Stimulated activated CD8-positive, alpha-beta memory T cell treated with anti-CD3 and anti-CD28 coated beads, Interleukin-4, amount 100 ng/mL, for 48 hours (primary cell): ENCODE results near the gene BGN.
A peak's percentile ranks its signal among the peaks of the same experiment; 100 is the strongest.

Experiments used
- DNase-seq: peaks from one replicate; pipeline ENCODE4 v3.0.0-alpha.2; 2020

BGN gene

DNA sequence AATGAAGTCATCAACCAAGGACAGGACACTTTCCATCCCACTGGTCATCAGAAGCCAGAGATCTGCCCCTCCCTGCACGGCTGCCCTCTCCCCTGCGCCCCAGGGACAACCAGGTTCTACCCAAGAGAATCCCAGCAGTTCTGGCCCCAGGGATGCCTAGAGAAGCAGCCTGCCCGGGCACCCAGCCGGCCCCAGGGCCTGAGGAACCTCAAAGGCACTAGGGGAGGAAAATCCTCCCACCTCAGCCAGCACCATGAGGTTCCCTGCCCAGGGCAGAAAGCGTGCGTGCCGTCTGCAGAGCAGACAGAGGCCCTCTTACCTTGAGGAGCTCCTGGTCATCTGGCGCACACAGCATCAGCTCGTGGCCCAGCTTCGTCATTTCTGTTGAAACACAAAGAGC is 32.5 kb upstream of the BGN start:
- no peak for DNase-seq

DNA sequence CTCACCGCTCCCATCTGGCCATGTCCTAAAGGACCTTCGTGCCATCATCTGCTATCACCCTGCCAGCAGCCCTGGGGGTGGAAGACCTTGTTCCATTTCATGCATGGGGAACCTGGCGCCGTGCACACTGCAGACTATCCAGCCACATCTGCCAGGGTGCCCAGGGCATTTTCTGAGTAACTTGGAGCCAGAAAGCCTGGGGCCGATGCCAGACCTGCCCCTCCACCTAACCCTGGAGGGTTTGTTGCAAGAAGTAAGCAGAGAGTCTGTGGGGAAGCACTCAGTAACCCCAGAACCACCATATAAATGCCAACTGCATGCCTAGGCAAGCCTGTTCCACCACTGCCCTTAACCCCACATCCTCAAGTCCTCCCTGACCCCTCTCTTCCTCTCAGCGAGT is 31.7 kb upstream of the BGN start:
- no peak for DNase-seq

DNA sequence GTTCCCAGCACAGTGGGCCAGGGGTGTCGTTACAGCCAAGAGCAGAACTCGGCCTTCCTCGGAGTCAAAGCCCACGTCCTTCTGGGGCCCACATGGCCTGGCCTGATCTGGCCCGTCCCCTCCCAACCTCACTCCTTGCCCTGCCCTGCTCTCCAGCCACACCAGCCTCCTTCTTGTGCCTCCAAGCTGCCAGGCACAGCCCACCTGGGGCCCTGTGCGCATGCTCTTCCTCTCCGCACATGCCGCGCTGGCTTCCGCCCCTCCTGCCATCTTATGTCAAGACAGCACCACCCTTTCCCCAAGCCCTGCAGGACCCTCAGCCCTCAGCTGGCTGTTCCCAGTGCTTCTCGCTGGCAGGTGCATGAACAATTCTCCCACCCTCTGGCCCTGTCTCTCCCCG is 31.2 kb upstream of the BGN start:
- no peak for DNase-seq

DNA sequence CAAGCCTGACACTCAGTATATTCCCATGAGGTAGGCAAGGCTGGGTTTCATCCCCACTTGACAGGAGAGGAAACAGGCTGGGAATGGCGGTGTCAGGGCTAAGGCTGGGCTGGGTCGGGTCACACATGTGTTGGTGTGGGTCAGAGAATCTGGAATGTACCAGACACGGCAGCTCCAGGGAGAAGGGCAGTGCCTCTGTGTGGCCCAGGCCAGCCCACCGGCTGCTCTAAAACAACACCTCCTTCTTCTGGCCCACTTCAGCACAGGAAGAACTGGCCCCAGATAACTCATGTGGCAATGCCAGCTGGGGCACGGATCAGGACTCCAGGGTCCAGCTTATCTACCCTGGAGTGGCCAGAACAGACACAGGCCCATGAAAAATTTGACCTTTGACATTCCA is 30.7 kb upstream of the BGN start:
- no peak for DNase-seq

DNA sequence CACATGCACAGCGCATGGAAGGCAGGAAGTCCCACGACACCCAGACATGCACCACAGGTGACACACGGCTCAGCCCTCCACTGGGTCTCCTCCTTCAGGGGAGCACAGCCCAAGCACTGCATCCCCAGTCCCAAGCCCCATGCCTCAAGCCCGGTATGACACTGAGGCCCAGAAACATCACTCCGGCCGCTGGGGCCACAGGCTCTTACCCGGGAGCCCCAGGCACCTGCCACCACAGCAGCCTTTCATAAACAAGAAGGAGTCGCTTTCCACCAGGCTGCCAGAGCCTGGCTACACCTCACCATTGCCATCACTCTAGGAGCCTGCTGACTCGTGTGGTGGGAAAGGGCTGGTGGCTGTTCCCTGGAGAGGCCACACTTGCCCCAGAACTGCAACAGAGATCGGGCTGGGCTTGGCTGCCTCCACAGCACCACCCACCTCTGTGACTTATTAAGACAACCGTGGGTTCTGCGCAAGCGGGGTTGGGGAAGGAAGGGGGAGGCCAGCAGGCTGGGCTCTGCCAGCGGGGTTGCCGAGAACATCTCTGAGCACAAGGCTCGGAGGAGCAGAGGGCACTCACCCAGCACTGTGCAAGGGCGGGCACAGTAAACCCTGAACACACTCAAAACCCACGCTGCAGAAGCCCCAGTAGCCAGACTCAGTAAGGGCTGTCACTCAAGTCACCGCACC is 28.9 kb upstream of the BGN start:
- no peak for DNase-seq

DNA sequence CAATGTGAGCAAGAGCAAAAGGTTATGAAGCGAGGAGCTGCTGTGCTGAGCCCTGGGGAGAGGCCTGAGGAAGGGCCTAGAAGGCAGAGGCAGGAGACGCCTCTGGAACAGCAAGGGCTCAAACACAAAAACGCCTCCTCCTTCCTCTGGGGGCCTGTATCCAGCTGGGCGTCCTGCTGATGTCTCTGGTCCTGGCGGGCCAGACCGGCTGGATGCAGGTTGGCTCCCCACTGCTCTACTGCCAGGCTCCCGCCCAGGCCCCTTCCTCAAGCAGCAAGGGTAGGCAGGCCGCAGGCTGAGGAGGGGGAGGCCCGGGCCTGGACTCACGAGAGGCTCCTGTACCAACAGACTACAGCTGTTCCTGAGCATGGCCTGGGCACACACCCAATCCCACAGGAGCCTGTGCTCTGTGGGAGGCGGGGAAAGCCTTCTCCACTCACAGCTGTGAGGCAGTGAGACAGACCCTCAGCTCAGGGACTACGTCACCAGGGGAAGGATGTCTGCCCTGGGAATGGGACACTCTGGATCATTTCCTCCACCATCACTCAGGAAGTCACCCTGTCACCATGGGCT is 26.7 kb upstream of the BGN start:
- DNase-seq: no peak

DNA sequence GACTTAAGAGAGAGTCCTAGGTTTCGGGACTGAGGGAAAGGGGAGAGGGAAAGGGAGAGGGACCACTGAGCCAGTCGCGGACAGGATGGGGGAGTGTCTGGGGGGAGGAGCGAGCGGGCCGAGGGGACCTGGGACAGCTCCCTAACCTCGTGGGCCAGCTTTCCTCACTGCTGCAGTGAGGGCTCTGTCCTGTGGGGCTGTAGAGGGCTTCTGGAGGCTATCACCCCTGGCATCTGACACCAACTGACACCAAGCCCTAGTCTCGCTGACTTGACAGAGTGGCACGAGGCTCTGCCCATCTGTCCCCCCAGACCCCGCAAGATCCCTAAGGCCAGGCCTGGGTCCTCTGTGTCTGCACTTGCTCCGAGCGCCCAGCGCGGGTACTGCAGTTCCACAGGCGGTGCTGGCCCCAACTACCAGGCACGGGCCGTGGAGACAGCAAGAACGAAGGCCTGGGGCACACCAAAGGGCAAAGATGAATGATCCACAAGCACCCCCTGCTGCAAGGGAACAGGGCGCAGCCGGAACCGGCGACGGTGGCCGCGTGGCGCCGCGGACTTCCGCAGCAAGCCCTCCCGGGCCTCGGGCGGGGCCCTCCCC is 24.9 kb upstream of the BGN start:
- DNase-seq: peak; percentile 41

DNA sequence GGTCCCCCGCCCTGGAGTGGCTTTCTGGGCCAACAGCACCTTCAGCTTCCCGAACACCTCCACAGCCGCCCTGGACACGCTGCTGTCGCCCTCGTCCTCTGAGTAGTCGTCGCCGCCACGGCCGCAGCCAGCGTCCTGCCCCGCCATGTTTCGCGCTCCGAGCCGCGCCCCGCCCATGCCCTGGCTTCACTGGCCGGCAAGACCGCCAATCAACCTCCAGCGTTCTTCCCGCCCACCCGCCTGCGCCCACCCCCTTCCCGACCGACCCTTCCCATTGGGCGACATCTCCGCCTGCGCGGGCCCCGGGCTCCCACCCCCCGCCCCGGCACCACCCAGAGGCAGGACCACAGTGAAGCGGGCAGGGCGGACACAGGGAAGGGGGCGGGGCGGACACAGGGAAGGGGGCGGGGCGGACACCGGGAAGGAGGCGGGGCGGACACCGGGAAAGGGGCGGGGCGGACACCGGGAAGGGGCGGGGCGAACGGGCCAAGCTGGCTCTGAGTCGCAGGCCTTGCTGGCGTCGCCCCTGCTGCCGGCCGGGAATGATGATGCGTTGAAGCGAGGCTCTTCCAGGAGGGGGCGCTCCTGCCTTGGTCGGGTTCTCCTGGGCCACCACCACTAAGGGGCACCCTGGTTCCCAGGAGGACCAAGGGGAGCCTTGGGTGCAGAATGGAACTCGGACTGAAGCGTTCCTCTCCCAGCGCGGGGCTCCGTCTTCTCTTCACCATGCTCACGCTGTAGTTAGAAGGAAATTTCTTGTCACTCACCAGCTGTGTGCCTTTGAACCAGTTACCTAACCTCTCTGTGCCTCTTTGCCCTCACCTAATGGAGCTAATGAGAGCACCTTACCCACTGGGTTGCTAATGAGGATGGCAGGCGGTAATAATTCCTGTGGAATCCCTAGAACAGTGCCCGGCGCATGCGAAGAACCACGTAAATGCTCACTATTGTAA is 24.1 kb upstream of the BGN start, which contains the start of gene HAUS7:
HAUS7 (minus strand) TSS at position 166 of the 953 bp plus-strand sequence; CDS start at position 147, 19 bp downstream.
- peak; percentile 88 for DNase-seq

DNA sequence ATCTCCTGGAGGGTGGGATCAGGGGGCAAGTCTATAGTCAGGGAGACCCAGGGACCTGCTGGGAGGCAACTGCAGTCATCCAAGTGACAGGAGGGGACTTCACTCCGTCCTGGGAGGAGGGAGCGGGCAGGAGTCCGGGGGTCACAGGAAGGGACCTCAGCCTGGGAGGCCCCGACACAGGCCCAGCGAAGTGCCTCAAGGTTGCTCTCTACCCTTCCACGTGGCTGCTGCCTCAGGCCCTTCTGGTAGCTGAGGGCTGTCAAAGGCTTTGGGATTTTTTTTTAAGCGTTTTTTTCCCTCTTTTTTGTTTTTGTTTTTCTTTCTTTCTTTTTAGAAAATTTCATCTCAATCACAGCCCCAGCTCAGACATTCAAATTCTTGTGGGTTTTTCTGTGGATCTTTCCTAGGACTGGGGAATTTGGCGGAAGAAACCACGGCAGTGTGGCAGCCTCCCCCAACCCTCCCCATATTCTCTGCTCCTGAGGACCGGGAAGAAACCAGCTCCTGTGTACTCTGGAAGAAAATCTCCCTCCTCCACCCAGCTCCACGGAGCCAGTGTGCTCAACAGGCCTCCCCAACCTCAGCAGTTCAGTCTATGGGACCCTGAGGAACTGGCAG is 23.0 kb upstream of the BGN start:
- no peak for DNase-seq

DNA sequence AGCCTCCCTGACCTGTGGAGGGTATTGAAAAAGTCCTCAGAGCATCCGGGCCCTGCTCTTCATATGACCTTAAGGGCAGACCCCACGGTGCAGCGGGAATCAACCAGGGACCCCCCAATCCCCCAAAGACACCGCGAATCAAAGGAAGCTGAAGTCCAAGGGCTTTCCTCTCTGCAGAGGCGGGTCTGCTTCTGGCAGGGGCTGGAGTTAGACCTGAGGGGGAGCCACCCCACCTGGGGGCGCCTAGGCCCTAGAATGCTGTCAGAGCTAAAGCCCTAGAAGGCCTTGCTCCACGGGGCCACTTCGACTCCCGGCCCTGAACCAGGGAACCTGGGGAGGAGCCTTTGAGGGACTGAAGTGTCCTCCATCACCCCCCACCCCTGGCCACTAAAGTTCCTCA is 21.7 kb upstream of the BGN start:
- no peak for DNase-seq

DNA sequence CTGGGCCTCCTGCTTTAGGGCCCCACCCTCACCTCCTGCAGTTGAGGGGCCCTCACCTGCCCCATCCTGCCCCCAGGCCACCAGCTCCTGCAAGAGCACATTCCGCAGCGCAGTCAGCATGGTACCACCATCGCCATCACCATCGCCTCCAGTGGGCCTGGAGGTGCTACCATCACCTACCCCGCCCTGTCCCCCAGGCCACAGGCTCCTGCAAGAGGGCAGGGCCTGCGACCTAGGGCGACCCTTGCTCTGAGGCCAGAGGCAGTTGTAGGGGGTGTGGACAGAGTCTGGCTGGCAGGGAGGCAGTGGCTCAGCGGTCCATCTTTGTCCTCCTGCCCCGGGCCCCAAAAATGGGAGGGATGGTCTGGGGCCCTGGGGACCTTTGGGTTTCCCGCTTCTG is 20.5 kb upstream of the BGN start:
- no peak for DNase-seq

DNA sequence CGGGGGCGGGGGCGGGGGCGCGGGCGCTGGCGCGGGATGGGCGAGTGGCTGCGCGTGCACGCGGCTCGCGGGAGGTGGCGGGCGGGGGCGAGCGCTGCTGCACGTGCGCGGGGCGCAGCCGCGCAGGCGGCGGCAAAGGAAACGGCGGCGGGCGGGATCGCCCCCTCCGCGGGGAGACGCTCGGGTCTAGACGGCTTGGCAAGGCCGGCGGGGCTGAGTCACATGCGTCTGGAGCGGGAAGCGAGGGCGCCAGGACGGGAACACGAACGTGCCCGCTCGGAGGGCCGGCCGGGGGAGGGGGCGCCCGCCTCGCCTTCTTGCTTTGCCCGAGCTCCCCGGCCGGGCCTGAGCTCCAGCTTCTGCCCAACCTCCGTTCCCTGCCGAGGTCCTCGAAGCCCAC is 20.1 kb upstream of the BGN start:
- DNase-seq: peak; percentile 44

DNA sequence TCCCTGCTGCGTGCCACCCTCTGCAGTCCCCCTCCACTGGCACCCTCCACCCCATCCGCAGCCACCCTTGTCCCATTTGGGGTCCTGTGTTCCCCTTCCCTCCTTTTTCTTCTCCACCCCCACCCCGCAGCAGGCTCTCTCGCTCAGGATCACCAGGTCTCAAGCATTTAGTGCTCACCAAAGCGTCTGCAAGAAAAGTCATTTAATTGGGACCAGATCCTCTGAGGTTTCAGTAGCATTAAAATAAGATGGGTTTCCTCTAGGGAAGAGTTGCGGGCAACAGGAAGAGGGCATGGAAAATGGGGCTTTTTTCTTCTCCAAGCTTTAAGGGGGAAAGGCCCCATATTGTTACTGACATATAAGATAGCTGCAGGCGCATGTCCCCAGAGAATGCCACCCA is 19.5 kb upstream of the BGN start:
- no peak for DNase-seq

DNA sequence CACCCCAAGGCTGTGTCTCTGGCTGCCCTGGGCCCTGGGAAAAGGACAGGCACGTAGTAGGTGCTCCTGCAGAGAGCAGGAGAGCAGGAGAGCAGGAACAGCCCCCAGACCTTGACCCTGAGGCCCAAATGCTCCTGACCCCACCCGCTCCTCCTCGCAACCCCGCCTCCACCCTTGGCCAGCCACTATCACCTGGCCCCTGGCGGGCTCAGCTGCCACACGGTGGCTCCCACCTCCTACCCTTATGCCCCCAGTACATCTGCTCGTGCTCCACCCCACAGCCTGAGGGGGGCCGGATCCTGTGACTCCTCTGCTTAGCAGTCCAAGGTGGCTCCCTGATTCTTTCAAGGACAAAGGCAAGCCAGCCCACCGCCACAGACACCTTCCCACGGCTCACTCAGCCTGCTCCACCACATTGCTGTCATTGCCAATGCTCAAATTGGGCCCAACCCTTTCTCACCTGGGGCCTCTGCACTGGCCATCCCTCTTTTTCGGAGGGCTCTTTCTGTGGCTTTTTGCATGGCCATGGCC is 19.0 kb upstream of the BGN start:
- DNase-seq: no peak

DNA sequence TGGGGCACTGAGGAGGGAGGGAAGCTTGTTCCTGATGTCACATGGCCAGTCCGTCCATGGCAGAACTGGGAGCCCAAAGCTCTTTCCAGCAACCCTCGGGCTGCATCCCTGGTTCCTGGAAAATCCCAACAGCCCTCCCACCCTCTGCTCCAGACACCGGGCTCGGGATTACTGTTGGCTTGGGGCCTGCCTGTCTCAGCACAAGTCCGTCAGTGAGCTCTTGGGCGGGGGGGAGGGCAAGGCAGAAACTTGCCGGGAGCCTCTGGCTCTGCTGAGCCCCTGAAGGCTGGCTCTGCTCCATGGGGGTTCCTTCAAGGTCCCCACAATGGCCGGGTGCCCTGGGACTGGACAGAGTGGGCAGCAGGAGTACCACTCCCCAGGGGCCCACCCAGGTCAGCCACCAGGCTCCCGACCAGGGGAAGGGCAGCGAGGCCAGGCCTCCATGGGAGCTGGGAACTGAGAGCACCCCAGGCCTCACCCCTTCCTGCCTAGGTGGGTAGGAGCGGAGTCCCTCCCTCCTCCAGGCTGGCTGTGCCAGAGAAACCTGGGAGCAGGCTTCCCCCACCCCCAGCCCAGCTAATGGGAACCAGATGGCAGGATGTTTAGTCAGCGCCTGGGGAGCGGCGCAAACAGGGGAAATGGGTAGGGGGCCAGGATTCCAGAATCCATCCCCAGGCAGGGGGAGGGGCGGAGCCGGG is 18.0 kb upstream of the BGN start:
- no peak for DNase-seq

DNA sequence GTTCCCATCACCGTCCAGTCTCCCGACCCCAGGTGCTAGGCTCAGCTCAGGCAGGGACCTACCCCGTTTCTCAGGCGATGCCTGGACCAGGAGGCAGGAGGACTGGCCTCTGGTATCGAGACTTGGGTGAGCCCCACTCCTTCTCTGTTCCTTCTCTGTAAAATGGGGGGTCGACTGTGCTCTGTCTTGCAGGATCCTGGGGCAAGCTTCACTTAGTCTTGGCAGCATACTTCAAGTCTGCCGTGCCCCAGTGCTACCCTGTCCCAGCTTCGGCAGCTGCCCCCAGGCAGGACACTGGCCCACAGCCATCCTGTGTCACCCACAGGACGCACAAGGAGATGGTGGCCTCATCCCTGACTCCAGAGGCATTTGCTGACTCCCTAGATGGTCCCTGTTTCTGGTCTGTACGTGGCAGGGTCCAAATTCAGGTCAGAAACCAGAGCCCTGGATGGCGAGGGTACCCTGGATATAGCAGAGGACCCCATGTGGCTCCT is 17.4 kb upstream of the BGN start:
- DNase-seq: no peak

DNA sequence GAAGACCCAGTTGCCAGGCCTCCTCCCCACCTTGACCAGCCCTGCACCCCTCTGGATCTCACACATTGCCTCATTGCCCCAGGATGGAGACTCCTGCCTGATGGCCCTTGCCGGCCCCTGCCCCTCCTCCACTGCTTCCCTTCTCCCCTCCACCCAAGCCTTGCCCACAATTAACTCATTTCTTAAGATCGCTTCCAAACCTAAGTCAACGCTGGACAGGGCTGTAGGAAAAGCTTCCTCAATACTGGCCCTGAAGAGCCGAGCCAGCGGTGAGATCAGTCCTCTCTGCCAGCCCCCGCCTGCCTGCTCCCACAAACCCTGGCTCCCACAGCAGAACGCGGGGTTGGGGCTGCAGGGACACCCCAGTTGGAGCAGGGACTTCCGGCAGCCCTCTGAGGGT is 16.9 kb upstream of the BGN start:
- DNase-seq: no peak

DNA sequence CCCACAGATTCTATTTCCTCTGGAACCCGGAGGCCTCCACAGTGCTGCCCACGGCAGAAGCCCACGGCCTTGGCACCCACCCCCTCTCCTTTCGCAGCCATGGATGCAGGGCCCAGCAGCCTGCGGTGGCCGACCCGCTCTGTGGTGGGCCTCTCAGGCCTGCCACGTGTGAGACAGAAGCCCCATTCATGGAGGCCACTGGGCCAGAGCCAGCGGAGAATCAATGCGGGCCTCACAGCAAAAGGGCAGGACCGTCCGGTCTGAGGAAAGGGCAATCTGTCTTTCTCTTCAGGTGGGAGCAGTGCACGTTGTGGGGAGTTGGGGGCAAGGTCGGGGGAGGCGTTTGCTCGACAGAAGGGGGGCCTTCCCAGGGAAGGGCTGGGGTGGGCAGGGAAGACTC is 16.0 kb upstream of the BGN start:
- no peak for DNase-seq

DNA sequence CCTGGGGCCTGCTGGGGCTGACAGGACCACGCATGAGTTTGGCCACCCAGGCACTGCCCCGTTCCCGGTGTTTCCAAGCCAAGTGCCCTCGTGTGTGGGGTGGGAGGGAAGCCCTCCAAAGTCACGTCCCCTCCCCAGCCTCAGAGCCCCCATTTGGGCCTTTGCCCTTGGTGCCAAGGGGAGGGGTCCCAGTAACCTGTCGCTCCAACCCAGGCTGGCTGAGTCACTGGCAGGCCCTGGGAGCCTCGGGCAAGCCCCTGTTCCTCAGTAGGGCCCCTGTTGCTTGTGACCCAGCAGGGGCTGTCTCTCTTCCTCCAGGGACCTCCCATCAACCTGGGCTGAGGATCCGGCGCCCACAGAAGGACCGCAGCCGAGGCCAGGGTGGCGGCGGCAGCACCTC is 13.7 kb upstream of the BGN start:
- no peak for DNase-seq

DNA sequence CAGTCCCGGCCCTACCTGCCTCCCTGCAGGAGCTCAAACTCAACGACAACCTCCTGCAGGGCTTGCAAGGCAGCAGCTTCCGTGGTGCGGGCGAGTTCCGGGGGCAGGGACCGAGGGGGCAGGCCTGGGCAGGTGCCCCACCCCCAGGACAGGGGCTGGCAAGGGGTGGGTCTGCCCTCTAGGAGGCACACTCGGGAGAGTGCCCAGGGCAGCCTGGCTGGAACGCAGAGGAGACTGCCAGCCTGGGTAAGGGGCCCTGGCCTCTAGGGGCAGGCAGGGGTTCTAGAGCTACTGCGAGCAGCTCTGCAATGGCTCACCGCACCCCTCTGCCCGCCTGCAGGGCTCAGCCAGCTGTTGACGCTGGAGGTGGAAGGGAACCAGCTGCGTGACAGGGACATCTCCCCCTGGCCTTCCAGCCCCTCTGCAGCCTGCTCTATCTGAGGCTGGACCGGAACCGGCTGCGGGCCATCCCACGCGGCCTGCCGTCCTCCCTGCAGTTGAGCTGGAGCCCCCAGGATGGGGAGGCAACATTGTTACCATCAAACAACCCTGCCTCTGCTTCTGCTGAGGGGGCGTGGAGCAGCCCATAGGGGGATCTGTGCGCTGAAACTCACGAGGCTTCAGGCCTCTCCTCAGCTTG is 12.3 kb upstream of the BGN start:
- DNase-seq: no peak

DNA sequence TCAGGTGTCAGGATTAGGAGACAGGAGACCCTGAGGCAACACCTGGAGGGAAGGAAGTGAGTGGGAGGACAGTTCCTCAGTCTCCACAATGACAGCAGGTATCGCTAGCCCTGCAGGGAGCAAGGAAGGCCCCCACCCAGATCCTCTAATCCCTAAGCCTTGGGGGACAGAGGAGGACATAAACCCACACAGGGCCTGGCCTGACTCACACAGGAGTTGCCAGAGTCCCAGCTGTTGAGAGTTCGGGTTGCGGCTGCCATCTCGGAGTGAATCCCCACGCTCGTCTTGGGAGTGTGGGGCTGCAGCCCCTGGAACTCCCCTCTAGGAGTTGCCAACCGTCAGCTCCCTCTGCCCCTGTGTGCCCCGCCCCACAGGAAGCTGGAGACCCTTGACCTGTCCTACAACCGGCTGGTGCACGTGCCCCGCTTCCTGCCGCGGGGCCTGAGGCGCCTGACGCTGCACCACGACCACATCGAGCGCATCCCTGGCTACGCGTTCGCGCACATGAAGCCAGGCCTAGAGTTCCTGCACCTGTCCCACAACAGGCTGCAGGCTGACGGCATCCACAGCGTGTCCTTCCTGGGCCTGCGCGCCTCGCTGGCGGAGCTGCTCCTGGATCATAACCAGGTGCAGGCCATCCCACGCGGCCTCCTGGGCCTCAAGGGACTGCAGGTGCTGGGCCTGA is 9.2 kb upstream of the BGN start:
- DNase-seq: no peak
